ENCODE data around the gene HES2. TPM values are rescaled to one million over a fixed set of nuclear protein-coding genes. Genes with fewer than 3 reads are reported as not detected.

The HES2 gene
- total and polyA plus RNA-seq, 2 of the 4 experiments (the other 2 are of a cell fraction), result not detected

DNA sequence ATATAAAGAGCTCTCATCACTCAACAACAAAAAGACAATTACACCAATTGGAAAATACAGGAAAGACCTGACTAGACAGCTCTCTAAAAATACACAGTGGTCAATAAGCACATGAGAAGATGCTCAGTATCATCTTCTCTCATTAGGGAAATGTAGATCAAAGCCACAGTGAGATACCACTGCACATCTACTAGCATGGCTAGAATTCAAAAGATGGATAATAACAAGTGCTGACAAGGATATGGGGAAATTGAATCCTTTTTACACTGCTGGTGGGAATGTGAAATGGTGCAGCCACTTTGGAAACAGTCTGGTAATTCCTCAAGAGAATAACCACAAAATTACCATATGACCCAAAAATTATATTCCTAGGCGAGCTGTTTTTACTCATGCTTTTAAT, 35.6 kb downstream of the HES2 start:
- Histone ChIP-seq H3K4me2 (ENCODE audit: low read depth, low read length) (no peak overlapping the region), H2AFZ (replicated peaks; ENCODE audit: low read length, poor library complexity) (no peak overlapping the region), H2BK120ac (ENCODE audit: low read depth, low read length) (no peak overlapping the region), H3K27me3 (ENCODE audit: control insufficient read depth, insufficient read depth, low read length) (no peaks in the 10 kb centered on the region), H4K91ac (ENCODE audit: insufficient read depth, low read depth, low read length) (no peak overlapping the region), H2BK20ac (ENCODE audit: low read depth, low read length) (no peak overlapping the region), H3K9ac (ENCODE audit: low read depth, low read length) (no peak overlapping the region), H2BK5ac (ENCODE audit: low read depth, low read length, poor library complexity, severe bottlenecking) (no peak overlapping the region), H3K4me3 (ENCODE audit: insufficient read depth, low read depth, low read length) (no peak overlapping the region), H4K20me1 (ENCODE audit: insufficient read depth, low read length) (no peaks in the 10 kb centered on the region; the same call in 1 of the 2 replicates), H3K14ac (replicated peaks; ENCODE audit: low read depth, low read length) (no peak overlapping the region), H4K5ac (ENCODE audit: low read depth, low read length) (no peak overlapping the region), H3K18ac (ENCODE audit: low read depth, low read length) (no peak overlapping the region), H3K27ac (ENCODE audit: insufficient read depth, low read length) (no peak overlapping the region), H2BK15ac (ENCODE audit: low read depth, low read length) (no peak overlapping the region), H2AK9ac (replicated peaks; ENCODE audit: low read depth, low read length, poor library complexity) (no peak overlapping the region), H3K9me3 (ENCODE audit: control insufficient read depth, insufficient read depth, low read length) (no peaks in the 10 kb centered on the region), H3K36me3 (ENCODE audit: control insufficient read depth, insufficient read depth, low read length) (no peaks in the 10 kb centered on the region), H2AK5ac (ENCODE audit: low read depth, low read length) (no peak overlapping the region), H3K79me1 (ENCODE audit: low read depth in 1 of 2, low read length in 2 of 2) (peaks cover 4 to 43% of the 10 kb centered on the region in 2 experiments; a peak in 3 of 4 replicates), H4K8ac (ENCODE audit: low read depth in 2 of 2, low read length in 2 of 2) (no peak overlapping the region), H3K4ac (ENCODE audit: low read depth, low read length) (no peak overlapping the region), H3K23ac (ENCODE audit: low read depth, low read length) (no peak overlapping the region), H3K9me1 (ENCODE audit: insufficient read depth, low read length) (0 out of 2 replicates have a peak, but pooled peaks cover 4% of the 10 kb centered on the region), H3K4me1 (ENCODE audit: control insufficient read depth, insufficient read depth, low read length) (peaks cover 6% of the 10 kb centered on the region), H3K56ac (ENCODE audit: extremely low read depth, insufficient read depth, low read length) (no peak overlapping the region)
- dilution Hi-C loops (cut with HindIII; ENCODE audit: low sequenced_read_pairs, unreplicated experiment), result no loop called here
- intact Hi-C loops (cut with micrococcal nuclease), result no loop called here
- no peak for ATAC-seq (ENCODE audit: low read depth)
- CTCF ChIA-PET, result interaction anchor here (1.4 kb wide), 1 partner anchor 9 kb away, joined by 3 read pairs; the partner anchor contains the start of gene ACOT7
- no TSS peak for BruUV-seq (replicated peaks)
- no peak for TF ChIP-seq MAZ (IDR thresholded peaks at IDR 0.05; ENCODE audit: borderline replicate concordance, low read depth, low read length)
- no peak for TF ChIP-seq FOS (IDR thresholded peaks at IDR 0.05; ENCODE audit: low read depth, low read length)
- POLR2A ChIA-PET (ENCODE audit: unreplicated experiment), result no interaction called here
- in situ Hi-C loops (cut with MboI; ENCODE audit: low sequenced_read_pairs), result no loop called here
- no CpG with 5 or more reads among the region's 1 CpG for WGBS, 2 experiments (ENCODE audit: extremely low coverage in 2 of 2, insufficient read length in 1 of 2)
- no peak for DNase-seq
